ENCODE measurements around the gene MAPKAPK3. TPM values are rescaled to one million over a fixed set of nuclear protein-coding genes. Genes with fewer than 3 reads are reported as not detected.
A peak's percentile ranks its signal among the peaks of the same experiment; 100 is the strongest.

MAPKAPK3 gene
- total and polyA plus RNA-seq, 12 donors = 134 to 496 (median 328) TPM

- Histone ChIP-seq H3K9me3 (no peaks in the 10 kb centered on the region), H3K4me3 (peak overlapping the region; percentile 42 to 93 (median 78)), H3K27ac (peak overlapping the region; percentile 72 to 99 (median 95)), H3K27me3 (no peaks in the 10 kb centered on the region), H3K4me1 (peaks cover 11 to 78% (median 62%) of the 10 kb centered on the region in 9 donors), H3K36me3 (peaks cover 0 to 31% (median 7%) of the 10 kb centered on the region in 9 donors)
- intact Hi-C loops (cut with DNase I) = loop anchor here in 4 of 10 donors (1.0 to 10.0 kb wide), 6 partner anchors 40 to 492 kb away; partner anchors contain the start of genes CYB561D2 (in 1 of the 4), NPRL2 (in 1 of the 4), TMEM115 (in 1 of the 4) and ZMYND10 (in 1 of the 4)
- WGBS, 2 donors = 4 to 5% methylated on average over 29 of the region's 29 CpGs
- DNase-seq = peak in 1 of 2 donors; percentile 48
- no peak for TF ChIP-seq CTCF (IDR thresholded peaks at IDR 0.05)
- ATAC-seq = peak in 1 of 8 donors; percentile 1
Measured at GRCh38 chr3:50612234-50612882, 4.6 kb upstream of the MAPKAPK3 start.

- ATAC-seq = no peak
- 63 to 66% methylated on average over 6 of the region's 6 CpGs for WGBS, 2 donors
- TF ChIP-seq CTCF (IDR thresholded peaks at IDR 0.05) = no peak
- no peak for DNase-seq
- Histone ChIP-seq H3K4me3 (peak overlapping the region in 8 of 10 donors; percentile 70 to 93 (median 84)), H3K27me3 (no peaks in the 10 kb centered on the region), H3K36me3 (peaks cover 0 to 23% (median 0%) of the 10 kb centered on the region in 9 donors), H3K9me3 (no peaks in the 10 kb centered on the region), H3K27ac (peak overlapping the region in 9 of 10 donors; percentile 75 to 99 (median 97)), H3K4me1 (peaks cover 11 to 78% (median 63%) of the 10 kb centered on the region in 9 donors)
- intact Hi-C loops (cut with DNase I) = loop anchor here in 4 of 10 donors (1.0 to 10.0 kb wide), 6 partner anchors 41 to 492 kb away; partner anchors contain the start of genes CYB561D2 (in 1 of the 4), NPRL2 (in 1 of the 4), TMEM115 (in 1 of the 4) and ZMYND10 (in 1 of the 4)
Measured at GRCh38 chr3:50612970-50613846, 3.7 kb upstream of the MAPKAPK3 start.

GRCh38 chr3:50615190-50615589 lies 1.8 kb upstream of the MAPKAPK3 start:
- TF ChIP-seq CTCF (IDR thresholded peaks at IDR 0.05) = no peak
- WGBS, 2 donors = 48 to 58% methylated on average over 1 of the region's 1 CpG
- Histone ChIP-seq H3K4me3 (no peak overlapping the region), H3K27me3 (no peaks in the 10 kb centered on the region), H3K9me3 (no peaks in the 10 kb centered on the region), H3K27ac (no peak overlapping the region), H3K36me3 (peaks cover 0 to 8% (median 0%) of the 10 kb centered on the region in 9 donors), H3K4me1 (peaks cover 12 to 77% (median 56%) of the 10 kb centered on the region in 9 donors)
- intact Hi-C loops (cut with DNase I) = loop anchor here in 9 of 10 donors (1.0 to 10.0 kb wide), 8 partner anchors 37 to 817 kb away; partner anchors contain the start of gene MANF (in 3 of the 9)
- DNase-seq (no peak), ATAC-seq (no peak)

All from heart right ventricle (tissue), 16 donors.